NCI-H524 (cell line): ENCODE data around the gene ECE2.
A peak's percentile ranks its signal among the peaks of the same experiment; 100 is the strongest.

Experiments used
- DNase-seq, 2 experiments: peaks; one replicate each; lab custom pipeline; 2025; lab: John Stamatoyannopoulos, UW

The ECE2 gene

DNA sequence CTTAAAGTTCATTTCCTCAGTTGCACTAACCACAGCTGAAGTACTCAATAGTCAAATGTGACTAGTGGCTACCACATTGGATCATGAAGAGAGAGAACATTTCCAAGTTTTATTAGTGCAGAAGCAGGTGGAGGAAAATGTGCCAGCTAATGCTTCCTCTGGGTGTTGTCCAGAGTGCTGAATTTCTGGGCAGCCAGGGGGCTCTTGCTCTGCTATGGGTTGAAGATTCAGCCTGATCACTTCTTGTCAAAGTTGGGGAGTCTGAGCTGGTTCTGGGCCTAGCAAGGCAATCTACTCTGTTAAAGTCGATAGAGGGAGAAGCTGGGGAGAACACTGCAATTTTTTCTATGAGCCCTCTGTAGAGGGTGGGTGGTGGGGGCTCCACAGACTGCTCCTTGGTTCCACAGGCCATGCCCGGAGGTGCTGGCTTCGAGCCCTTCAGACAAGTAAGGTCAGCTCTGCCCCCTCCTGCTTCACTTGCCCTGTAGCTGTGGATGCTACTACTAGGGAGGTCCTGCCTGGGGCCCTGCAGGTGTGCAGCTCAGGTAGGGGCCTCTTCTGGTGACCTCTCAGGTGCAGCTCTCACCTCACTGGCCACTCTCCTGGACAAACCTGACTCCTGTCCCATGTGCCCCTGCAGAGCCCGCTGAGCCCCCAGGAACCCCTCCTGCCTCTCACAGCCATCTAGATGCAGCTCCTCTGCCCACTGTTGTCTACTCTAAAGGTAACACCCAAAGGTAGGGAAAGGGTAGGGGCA, 35.3 kb upstream of the ECE2 start:
- no peak for DNase-seq

DNA sequence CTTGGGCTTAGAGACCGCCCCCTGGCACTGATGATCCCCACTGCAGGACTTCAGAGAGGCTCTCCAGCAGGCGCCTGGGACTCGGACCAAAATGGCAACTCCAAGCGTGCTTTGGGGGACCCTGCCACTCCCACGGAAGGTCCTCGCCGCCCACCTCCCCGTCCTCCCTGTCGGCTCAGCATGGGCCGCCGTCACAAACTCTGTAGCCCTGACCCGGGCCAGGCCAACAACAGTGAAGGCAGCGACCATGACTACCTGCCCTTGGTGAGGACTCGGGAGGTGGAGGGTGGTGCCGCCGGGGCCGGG, 34.7 kb upstream of the ECE2 start:
- no peak for DNase-seq

DNA sequence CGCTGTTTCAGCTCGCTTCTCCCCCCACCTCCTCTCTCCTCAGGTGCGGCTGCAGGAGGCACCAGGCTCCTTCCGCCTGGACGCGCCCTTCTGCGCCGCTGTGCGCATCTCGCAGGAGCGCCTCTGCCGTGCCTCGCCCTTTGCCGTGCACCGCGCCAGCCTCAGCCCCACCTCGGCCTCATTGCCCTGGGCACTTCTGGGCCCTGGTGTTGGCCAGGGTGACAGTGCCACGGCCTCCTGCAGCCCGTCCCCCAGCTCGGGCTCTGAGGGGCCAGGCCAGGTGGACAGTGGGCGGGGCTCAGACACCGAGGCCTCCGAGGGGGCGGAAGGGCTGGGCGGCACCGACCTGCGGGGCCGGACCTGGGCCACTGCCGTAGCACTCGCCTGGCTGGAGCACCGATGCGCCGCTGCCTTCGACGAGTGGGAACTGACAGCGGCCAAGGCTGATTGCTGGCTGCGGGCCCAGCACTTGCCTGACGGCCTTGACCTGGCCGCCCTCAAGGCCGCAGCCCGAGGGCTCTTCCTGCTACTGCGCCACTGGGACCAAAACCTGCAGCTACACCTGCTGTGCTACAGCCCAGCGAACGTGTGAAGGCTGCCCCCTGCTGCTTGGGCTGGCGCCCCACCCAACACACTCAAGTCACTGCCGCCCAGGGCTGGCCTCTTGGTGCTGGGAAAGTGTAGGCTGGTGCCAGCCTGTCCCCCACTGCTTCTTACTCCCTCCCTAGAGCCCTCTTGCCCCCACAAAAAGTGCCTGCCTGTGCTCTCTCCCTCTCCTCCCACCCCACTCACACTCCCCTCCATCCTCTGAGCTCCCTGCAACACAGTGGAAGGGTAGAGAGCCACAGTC, 34.1 kb upstream of the ECE2 start:
- DNase-seq = peak; percentile 46 to 76

DNA sequence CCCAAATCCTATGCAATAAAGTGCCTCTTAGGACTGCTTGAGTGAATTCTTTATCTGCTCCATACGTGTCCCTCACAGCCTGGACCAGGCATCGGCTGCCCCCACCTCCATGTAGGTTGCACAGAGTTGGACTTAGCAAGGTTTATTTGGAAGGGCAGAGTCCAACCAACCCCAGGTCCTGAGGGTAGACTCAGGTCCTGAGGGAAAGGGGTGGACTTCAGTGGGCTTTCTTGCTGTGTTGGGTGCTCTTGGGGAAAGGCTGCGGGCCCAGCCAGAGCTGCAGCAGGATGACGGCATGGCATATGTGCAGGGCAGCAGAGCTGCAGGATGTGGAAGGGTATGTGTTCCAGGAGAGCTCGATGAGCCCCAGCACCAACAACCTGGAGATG, 33.5 kb upstream of the ECE2 start:
- no peak for DNase-seq

DNA sequence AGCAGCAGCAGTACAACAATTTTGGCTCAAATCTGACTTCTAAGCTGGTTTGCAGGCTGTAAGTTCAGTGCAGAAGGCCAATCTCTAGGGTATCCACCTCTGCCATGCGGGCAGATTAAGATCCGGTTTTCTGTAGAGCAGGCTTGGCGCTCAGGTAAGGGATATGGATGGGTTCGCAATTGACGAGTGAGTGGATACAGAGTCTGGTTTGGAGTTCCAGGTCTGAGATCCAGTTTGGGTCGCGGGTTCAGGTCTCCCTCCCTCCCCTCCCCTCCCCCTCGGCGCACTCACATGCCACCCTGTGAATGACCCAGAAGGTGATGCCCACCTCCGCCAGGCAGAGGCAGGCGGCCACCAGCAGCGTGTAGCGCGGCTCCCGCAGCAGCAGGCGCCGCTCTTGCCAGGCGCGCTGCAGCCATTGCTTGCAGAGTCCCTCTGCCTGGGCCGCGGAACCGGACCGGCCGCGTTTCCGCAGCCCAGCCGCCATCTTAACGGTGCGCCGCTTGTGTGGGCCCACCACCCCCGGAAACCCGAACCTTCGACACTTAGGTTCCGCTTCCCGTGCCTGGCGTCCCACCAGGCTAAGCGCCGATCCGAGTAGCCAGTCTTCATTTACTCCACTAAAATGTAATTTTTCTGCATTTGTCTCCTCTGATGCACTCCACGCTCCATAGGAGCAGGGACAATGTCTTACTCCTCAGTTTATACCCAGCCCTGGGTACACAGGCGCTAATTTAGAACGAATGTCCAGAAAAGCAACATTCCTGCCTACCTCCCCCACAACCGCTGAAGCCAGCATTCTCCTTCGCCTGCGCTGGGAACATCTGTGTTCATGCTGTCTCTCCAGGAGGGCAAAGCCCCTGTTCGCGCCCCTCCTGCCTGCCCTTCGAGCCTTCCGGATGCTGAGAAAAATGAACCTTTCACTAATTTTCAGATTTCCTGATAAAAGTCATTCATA, 27.1 kb upstream of the ECE2 start, which contains the start of gene ALG3:
Gene ALG3 (minus strand): TSS at position 509 of the 958 bp plus-strand sequence. CDS start 22 bp downstream, at position 487.
- DNase-seq = peak; percentile 81 to 92

DNA sequence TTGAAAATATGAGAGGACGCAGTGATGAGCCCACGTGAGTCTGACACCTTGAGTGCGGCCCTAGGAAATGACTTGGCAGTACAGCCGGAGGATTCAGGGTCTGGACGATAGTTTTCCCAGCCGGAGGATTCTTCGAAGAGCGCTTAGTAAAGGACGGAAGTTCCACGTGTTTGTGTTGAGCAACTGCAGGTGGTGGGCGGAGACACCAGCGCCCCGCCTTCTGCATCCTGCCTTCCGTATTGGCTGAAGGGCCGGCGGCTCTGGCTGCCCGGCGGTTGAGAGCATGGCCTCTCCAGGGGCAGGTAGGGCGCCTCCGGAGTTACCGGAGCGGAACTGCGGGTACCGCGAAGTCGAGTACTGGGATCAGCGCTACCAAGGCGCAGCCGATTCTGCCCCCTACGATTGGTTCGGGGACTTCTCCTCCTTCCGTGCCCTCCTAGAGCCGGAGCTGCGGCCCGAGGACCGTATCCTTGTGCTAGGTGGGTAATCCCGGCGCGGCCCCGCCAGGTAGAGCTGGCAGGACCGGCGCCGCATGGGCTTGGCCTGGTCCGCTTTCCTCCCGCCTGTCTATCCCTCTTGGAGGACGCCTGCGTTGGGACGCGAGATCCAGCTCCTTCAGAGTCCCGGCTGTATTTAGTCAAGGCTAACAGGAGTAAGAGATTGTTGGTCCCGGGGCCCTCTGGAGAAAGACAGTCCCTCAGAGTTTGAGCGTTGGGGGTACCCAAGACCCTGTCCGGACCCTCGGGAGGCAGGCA, 26.2 kb upstream of the ECE2 start, which contains the start of gene EEF1AKMT4:
Gene EEF1AKMT4 (plus strand): TSS at position 261 of the 755 bp plus-strand sequence. CDS start 23 bp downstream, at position 284.
- DNase-seq = peak; percentile 99 to 100

DNA sequence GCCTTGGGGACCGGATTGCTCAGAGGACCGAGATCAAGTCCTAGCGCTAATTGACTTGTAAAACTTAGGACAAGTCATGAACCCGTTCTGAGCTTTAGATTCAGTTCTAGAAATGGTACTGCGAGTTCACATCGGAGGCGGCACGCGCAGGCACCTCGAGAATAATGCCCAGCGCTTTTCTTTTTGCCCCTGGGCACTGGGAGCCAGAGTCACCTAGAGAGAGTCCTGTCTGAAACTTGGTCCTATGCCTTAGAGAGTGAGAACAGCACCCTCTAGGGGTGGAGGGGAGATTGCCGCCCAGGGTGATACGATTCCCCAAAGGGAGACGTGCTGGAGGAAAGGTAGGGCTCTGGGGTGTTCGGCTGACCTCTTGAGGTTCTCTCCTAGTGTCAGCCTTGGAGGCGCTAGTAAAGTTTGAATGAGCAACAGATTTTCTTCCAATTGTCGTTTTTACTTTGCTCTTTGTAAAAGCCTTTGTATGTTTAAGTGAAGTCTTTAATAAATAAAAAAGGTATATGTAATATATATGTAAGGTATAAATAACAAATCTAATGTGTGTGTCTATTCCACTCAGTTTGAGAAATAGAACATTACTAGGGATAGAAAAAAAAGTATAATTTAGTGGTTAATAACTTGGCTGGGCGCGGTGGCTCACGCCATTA, 25.5 kb upstream of the ECE2 start:
- DNase-seq = peak; percentile 92 to 98

DNA sequence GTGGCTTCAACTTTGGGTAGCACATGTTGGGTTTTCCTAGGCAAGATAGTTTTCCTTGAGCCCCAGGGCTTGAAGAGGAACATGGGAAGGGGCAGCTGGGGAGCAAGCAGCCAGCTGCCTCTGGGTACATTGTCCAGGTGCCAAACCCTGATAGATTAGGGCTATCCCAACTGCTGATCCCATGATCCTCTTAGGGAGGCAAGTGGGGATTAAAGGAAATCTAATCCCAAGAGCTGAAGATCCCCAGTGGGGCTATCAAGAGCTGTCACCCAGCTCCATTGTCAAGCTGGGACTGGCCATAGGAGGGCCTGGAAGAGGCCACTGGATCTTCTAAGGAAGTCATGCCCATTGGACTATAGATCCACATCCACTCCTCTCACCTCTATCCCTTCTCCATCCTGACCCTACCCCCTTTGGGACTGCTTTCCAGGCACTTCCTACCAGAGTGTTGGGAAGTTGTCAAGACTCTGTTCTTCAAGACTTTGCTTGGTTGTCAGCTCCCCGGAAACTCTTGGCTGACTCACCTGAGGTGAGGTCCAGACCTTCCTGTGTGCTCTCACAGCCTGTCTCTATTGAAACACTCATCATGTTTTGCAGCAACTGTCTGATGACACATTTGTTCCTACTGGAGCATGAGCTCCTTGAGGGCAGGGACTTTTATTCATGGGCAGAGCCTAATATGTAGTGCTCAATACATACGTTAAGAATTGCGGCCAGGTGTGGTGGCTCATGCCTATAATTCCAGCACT, 20.4 kb upstream of the ECE2 start:
- DNase-seq = peak; percentile 94 to 99

DNA sequence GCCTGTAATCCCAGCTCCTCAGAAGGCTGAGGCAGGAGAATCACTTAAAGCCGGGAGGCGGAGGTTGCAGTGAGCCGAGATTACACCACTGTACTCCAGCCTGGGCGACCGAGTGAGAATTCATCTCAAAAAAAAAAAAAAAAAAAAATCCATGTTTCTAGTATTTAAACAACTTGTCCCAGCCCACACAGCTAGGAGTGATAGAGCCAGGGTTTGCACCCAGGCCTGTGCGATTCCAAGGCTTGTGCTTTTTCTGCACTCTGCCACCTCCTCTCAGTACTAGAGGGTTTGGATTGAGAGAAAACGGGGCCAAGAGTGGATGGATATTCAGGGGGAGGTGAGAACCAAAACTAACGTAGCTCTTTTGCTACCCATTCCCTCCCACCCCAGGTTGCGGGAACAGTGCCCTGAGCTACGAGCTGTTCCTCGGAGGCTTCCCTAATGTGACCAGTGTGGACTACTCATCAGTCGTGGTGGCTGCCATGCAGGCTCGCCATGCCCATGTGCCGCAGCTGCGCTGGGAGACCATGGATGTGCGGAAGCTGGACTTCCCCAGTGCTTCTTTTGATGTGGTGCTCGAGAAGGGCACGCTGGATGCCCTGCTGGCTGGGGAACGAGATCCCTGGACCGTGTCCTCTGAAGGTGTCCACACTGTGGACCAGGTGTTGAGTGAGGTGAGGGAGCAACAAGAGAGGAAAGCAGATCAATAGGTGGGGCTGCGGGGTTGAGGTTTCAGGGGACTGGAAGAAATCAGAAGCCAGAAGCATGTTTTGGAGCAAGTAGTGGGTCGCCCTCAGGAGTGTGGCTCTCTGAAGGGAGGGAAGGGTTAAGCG, 18.5 kb upstream of the ECE2 start:
- DNase-seq = no peak

DNA sequence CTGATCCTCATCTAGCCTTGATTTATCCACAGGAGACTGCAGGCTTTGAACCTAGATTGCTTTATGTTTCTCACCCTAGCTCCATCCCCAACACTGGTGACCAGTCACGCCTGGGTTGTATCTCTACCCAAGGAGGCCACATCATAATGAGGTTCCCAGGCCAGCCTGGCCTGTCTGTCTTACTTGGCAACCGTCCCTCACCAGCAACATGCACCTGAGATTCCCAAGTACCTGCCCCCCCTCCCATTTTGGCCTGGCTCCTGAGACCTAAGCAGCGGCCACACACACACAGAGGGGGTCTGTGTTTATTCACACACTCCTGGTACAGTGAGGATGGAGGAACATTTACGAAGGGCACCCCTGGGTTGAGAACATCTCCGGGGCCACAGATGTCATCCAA, 16.9 kb upstream of the ECE2 start:
- no peak for DNase-seq

DNA sequence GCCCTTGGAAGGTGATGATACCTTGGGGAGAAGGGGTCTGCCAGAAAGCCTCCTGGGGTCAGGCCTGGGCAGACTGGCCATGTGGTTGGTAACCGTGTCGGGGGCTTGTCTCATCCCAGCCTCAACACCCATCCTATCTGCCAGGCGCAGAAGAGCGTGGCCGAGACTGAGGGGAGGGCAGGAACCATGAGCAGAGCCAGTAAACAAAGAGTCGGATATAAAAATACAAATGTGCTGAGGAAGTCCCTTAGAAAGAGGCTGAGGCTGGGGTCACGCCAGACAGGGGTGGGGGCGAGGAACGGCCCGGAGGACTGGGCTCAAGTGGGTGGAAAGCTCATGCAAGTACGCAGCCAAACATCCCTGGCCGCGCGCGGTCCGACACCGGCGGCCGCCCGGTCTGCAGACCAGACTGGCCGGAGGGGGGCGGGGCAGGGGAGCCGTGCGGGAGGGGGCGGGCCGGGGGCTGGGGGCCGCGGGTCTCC, 16.4 kb upstream of the ECE2 start:
- DNase-seq = no peak

DNA sequence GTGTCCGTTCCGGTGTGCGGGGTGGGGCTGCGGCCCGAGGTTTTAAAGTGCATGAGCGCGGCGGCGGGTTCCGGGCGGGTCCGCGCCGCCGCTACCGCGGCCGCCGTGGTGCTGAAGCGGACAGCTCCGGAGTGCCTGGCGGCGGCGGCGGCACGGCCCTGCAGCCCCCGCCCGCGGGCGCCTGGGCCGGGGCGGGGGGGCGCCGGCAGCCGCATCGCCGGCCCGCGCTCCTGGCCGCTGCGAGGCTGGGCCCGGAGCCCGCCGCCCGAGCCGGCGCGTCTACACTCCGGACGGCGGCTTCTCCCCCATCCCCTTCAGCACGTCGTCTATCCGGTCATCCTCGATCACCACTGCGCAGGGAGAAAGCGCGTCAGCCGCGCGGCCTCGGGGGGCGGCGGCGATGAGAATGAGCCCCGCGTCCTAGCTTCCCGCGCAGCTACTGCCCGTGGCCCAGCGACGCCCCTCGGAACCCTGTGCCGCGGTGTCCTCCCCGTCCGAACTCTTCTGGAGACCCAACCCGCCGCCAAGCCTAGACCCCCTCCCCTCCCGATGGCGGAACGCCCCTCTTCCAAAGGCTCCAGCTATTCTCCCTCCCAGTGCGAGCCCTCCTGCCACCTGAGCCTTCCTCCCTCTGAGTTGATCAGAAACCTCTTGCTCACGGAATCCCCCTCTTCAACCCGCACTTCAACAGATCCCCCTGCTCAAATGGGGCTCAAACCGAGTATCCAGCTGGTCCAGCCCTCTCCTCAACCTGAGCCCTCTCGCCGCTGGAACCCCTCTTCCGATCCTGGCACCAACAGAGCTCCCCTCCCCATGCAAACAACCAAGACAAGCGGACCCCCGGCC, 15.7 kb upstream of the ECE2 start:
- peak; percentile 44 to 54 for DNase-seq

DNA sequence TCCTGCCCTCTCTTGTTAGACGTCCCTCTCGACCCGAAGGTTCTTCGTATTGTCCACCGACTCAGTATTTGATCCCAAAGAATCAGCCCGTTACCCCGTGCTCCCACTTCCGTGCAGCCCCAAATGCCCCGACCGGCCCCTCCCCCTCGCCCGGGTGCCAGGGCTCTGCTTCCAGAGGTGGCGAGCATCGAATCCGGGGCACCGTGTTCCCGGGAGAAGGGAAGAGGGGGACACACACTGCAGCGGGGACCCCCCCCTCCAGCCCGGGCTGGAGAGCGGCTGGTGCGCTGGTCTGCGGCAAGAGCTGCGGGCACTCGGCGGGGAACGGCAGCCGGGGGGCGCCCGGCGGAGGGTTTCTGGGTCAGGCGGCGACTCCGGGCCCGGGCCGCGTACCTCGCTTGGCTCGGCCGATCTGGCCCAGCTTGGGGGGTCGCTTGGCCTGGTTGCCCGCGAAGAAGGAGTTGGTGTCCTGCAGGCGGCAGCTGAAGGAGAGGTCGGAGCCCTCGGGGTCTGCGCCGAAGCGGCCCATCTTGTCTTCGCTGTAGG, 15.0 kb upstream of the ECE2 start:
- DNase-seq = no peak

DNA sequence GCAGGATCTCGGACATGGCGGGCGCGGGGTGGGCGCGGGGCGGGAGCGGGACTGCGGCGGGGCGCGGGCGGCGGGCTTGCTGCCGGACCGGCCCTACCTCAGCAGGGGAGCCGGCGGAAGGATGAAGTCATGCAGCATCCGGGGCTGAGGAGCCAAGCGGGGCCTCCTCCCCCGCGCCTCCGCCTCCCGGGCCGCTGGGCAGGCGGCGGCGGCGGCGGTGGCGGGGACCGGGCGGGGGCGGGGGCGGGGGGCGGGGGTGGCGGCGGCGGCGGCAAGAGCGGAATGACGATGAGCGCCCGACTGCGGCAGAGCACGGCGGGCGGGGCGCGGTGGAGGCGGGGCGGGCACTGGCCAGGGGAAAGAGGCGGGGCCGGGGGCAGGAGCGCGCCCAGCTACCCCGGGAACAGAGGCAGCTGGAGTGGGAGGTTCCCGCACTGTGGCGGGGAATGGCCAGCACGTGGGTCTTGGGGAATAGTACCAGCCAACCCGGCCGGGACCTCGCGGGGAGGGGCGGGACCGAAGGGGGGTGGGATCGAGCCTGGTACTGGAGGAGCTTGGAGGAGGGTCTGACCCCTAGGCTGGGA, 14.5 kb upstream of the ECE2 start, which contains the start of gene CAMK2N2:
Gene CAMK2N2 (minus strand): TSS at position 284 of the 584 bp plus-strand sequence. CDS start 268 bp downstream, at position 16.
- peak; percentile 91 to 95 for DNase-seq

DNA sequence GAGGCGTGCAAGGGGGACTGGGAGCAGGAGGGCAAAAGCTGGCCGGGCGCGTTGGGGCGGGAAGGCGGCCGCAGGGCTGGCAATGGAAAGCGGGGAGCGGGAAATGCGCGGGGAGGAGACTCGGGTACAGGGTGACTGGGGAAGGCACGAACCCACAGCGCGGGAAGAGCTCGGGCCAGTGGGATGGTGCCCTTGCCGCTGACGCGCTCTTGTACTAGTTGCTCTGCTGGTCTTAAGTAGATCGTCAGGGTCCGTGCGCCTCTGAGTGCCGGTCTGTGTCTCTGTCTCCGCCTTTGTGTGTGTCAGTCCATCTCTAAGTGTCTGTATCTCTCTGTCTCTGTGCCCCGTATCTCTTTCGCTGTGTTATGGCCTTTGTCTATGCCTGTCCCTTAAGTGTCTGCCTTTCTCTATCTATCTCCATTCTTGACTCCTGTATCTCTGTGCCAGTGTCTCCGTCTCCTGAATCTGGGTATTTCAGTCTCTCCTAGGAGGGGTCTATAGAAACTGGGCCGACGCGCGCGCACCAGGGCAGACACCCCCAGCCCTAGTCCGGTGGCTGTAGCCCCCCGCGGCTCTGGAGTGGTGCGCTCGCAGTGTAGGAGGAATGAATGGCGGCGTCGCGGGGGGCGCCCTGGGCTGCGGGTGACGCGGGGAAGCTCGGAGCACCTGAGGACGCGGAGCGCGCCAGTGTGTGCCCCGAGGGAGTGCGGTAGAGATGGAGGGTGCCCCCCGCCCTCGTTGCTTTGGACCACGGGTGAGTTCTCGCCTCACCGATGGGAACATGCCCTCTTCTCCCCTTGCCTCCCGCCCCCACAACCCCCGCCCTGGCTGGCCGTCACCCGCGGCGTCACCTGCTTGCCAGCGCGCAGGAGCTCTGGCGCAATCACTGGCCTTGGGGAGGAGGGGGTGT, 13.7 kb upstream of the ECE2 start:
- DNase-seq = peak; percentile 80 to 87

DNA sequence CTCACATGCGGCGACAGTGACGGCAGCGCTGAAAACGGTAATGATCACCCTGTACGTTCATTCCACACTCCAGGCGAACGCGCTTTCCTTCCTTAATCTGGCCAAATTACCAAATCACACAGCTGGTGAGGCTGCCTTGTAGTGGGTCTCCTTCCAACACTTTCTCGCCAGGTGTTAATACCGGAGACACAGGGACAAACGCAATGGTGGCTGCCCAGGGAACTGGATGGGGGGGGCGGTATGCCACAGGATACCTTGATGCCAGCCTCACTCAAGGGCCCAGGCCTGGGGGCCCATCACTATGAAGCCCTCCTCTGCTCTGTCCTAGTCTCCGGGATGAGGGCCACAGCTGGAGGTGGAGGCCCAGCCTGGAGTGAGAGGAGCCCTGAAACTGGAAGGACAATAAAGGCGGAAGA, 13.1 kb upstream of the ECE2 start:
- peak in 1 of 2 experiments; percentile 69 for DNase-seq
